Uterus (tissue), 2 donors: ENCODE data around the gene POC1B.

ENCODE experiments used
- POLR2A ChIP-seq, 2 donors: fragments of 450-650 bp; IDR thresholded peaks; one replicate each; pipeline ENCODE4 v1.6.1; 2016; ENCODE audit warnings: antibody characterized with exemption in 2 of 2, mild to moderate bottlenecking in 1 of 2, moderate library complexity in 1 of 2
- TF ChIP-seq, protein P1 (sequence below), 4 experiments: fragments of 200-600 bp in 2 of 4; fragments of 450-650 bp in 2 of 4; sonication (generic) in 2 of 4; IDR thresholded peaks; one replicate each; pipeline ENCODE4 v1.5.1; 2016 to 2019; ENCODE audit warnings: antibody characterized with exemption in 4 of 4, mild to moderate bottlenecking in 2 of 4, moderate library complexity in 1 of 4

DNA sequence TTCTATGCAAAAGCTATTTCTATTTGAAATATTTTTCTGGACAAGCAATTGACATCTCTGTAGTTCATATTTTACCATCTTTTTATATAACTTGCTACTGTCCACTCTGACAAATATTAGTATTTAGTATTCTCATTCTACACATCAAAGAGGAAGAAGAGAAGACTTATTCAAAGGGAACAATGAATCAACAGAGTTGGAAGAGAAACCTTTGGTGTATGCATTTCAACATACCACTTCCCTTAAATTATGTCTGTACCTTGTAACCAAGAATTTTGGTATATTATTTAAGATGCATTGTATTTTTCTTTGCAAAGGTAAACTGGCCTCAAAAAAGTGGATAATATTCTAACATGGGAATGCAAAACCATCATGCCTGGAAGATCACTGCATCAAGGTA lies 101.5 kb downstream of the POC1B start:
- TF ChIP-seq, protein P1, sequence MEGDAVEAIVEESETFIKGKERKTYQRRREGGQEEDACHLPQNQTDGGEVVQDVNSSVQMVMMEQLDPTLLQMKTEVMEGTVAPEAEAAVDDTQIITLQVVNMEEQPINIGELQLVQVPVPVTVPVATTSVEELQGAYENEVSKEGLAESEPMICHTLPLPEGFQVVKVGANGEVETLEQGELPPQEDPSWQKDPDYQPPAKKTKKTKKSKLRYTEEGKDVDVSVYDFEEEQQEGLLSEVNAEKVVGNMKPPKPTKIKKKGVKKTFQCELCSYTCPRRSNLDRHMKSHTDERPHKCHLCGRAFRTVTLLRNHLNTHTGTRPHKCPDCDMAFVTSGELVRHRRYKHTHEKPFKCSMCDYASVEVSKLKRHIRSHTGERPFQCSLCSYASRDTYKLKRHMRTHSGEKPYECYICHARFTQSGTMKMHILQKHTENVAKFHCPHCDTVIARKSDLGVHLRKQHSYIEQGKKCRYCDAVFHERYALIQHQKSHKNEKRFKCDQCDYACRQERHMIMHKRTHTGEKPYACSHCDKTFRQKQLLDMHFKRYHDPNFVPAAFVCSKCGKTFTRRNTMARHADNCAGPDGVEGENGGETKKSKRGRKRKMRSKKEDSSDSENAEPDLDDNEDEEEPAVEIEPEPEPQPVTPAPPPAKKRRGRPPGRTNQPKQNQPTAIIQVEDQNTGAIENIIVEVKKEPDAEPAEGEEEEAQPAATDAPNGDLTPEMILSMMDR (IDR thresholded peaks at IDR 0.05): no peak
- TF ChIP-seq POLR2A (IDR thresholded peaks at IDR 0.05): no peak
